ENCODE data around the gene DPYSL5. TPM values are rescaled to one million over a fixed set of nuclear protein-coding genes. Genes with fewer than 3 reads are reported as not detected.

DPYSL5 gene
- total and polyA plus RNA-seq, 2 experiments from 2014 or later, result 0.21 to 0.63 TPM

DNA sequence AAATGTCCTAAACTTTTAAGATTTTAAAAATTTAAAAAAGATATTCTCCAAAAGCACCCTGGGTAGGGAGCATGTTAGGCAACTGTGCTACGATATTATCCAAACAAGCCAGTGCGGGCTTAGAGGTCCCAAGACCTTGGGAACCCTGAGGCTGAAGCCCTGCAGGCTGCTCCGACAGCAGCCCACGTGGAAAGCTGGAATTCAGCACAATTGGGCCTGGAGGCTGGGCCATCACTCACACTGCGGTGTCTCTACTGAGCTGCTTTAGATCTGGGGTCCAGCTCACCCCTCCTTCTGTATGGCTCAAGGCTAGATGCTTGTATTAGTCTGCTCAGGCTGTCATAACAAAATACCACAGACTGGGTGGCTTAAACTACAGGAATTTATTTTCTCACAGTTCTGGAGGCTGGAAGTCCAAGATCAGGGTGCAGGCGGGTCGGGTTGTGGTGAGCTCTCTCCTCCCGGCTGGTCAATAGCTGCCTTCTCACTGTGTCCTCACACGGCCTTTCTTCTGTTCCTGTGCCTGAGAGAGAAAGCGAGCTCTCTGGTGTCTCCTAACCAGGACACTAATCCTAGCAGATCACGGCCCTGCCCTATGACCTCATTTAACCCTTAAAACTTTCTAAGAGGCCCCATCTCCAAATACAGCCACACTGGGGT, 42.5 kb downstream of the DPYSL5 start:
- H3K27me3 ChIP-seq, result peaks cover 3% of the 10 kb centered on the region
- H3K9me3 ChIP-seq (ENCODE audit: low read depth), result no peaks in the 10 kb centered on the region
- DNase-seq (ENCODE audit: low spot score), result peak; percentile 0
- H3K4me2 ChIP-seq, result no peak overlapping the region
- TF ChIP-seq, protein P1, sequence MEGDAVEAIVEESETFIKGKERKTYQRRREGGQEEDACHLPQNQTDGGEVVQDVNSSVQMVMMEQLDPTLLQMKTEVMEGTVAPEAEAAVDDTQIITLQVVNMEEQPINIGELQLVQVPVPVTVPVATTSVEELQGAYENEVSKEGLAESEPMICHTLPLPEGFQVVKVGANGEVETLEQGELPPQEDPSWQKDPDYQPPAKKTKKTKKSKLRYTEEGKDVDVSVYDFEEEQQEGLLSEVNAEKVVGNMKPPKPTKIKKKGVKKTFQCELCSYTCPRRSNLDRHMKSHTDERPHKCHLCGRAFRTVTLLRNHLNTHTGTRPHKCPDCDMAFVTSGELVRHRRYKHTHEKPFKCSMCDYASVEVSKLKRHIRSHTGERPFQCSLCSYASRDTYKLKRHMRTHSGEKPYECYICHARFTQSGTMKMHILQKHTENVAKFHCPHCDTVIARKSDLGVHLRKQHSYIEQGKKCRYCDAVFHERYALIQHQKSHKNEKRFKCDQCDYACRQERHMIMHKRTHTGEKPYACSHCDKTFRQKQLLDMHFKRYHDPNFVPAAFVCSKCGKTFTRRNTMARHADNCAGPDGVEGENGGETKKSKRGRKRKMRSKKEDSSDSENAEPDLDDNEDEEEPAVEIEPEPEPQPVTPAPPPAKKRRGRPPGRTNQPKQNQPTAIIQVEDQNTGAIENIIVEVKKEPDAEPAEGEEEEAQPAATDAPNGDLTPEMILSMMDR (IDR thresholded peaks at IDR 0.05; ENCODE audit: poor library complexity), result no peak
- no peak for TF ChIP-seq EZH2phosphoT487 (IDR thresholded peaks at IDR 0.05; ENCODE audit: low read depth, severe bottlenecking, unreplicated experiment)
- no peak for TF ChIP-seq EZH2 (IDR thresholded peaks at IDR 0.05; ENCODE audit: borderline replicate concordance)
- H4K20me1 ChIP-seq (ENCODE audit: insufficient read depth, poor library complexity, severe bottlenecking), result no peaks in the 10 kb centered on the region
- H3K4me3 ChIP-seq, result no peak overlapping the region
- H2AFZ ChIP-seq, result no peak overlapping the region
- H3K79me2 ChIP-seq, result no peaks in the 10 kb centered on the region
- no peaks in the 10 kb centered on the region for H3K4me1 ChIP-seq (ENCODE audit: insufficient read depth)
- H3K27ac ChIP-seq, result no peak overlapping the region
- 77% methylated on average over 11 of the region's 11 CpGs for WGBS (ENCODE audit: low lambda C conversion rate, missing lambda C conversion rate)
- H3K9me2 ChIP-seq (replicated peaks; ENCODE audit: insufficient read depth), result no peaks in the 10 kb centered on the region
- H3K36me3 ChIP-seq (replicated peaks; ENCODE audit: insufficient read depth, low read depth), result no peaks in the 10 kb centered on the region

DNA sequence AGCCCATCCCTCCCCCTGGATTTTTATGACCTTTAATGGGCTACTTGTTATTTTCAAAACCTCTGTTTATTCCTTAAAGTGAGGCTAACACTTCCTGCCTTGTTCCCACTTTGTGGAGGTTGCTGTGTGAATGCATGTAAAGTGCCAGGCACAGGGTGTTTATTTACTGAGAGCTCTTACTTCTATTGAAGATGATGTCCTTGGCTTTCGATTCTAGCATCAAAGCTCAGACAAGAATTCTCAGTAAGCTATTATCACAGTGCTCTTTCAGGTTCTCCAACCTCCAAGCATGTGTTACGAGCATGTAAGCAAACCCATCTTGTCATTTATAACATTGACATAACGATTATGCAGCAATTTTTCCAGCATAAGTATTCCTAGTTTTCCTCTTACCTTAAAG, 44.2 kb downstream of the DPYSL5 start:
- no peak overlapping the region for H2AFZ ChIP-seq
- H3K4me1 ChIP-seq (ENCODE audit: insufficient read depth), result no peaks in the 10 kb centered on the region
- H3K27ac ChIP-seq, result no peak overlapping the region
- H3K9me3 ChIP-seq (ENCODE audit: low read depth), result no peaks in the 10 kb centered on the region
- no peaks in the 10 kb centered on the region for H3K79me2 ChIP-seq
- H3K36me3 ChIP-seq (replicated peaks; ENCODE audit: insufficient read depth, low read depth), result no peaks in the 10 kb centered on the region
- no peak overlapping the region for H3K4me2 ChIP-seq
- peak; percentile 1 for DNase-seq (ENCODE audit: low spot score)
- WGBS (ENCODE audit: low lambda C conversion rate, missing lambda C conversion rate), result 75% methylated on average over 3 of the region's 3 CpGs
- no peaks in the 10 kb centered on the region for H3K9me2 ChIP-seq (replicated peaks; ENCODE audit: insufficient read depth)
- H3K4me3 ChIP-seq, result no peak overlapping the region
- no peaks in the 10 kb centered on the region for H3K27me3 ChIP-seq
- TF ChIP-seq EZH2phosphoT487 (IDR thresholded peaks at IDR 0.05; ENCODE audit: low read depth, severe bottlenecking, unreplicated experiment) (no peak), EZH2 (IDR thresholded peaks at IDR 0.05; ENCODE audit: borderline replicate concordance) (no peak)
- TF ChIP-seq, protein P1 (IDR thresholded peaks at IDR 0.05; ENCODE audit: poor library complexity), result no peak
- H4K20me1 ChIP-seq (ENCODE audit: insufficient read depth, poor library complexity, severe bottlenecking), result no peaks in the 10 kb centered on the region

DNA sequence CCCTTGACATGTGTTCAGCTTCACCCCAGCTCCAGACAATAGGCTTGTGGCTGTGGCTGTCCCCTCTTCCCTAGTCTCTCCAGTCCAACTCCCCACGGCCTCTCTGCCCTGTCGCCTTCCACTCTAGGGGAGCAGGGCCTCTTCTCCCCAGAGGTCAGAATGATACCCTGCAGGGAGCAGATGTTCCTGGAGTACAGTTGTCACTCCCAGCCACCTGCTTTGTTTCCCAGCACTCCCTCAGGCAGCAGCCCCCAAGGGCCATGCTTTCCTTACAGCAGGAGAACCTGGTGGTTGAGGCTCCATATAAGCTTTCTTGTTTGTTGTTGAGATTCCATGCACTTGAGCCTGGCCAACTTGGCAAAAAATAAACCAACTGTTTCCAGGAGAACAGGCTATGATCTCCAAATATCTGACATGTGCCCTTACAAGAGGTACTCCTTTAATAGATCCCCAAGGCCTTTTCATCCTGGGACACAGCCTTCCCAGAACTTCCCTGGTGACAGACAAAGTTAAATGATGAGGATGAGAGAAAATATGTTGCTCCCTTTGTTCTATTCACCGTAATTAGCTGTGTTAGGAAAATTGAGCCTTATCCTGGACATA, 45.1 kb downstream of the DPYSL5 start:
- Histone ChIP-seq H3K79me2 (no peaks in the 10 kb centered on the region), H3K9me2 (replicated peaks; ENCODE audit: insufficient read depth) (no peaks in the 10 kb centered on the region), H4K20me1 (ENCODE audit: insufficient read depth, poor library complexity, severe bottlenecking) (no peaks in the 10 kb centered on the region), H3K4me3 (no peak overlapping the region), H3K4me2 (no peak overlapping the region), H3K36me3 (replicated peaks; ENCODE audit: insufficient read depth, low read depth) (no peaks in the 10 kb centered on the region), H3K4me1 (ENCODE audit: insufficient read depth) (no peaks in the 10 kb centered on the region), H3K27ac (no peak overlapping the region), H3K9me3 (ENCODE audit: low read depth) (no peaks in the 10 kb centered on the region), H2AFZ (no peak overlapping the region), H3K27me3 (no peaks in the 10 kb centered on the region)
- TF ChIP-seq EZH2 (IDR thresholded peaks at IDR 0.05; ENCODE audit: borderline replicate concordance), result no peak
- TF ChIP-seq, protein P1 (IDR thresholded peaks at IDR 0.05; ENCODE audit: poor library complexity), result no peak
- no peak for TF ChIP-seq EZH2phosphoT487 (IDR thresholded peaks at IDR 0.05; ENCODE audit: low read depth, severe bottlenecking, unreplicated experiment)
- 85% methylated on average over 3 of the region's 3 CpGs for WGBS (ENCODE audit: low lambda C conversion rate, missing lambda C conversion rate)
- DNase-seq (ENCODE audit: low spot score), result peak; percentile 1
